ENCODE results near the gene ALPK3.
A peak's percentile ranks its signal among the peaks of the same experiment; 100 is the strongest.
"Not testable (repeated sequence)": the region's sequence is repeated elsewhere in the genome, so short reads cannot be mapped to it uniquely, and the experiment has no call there.

The ALPK3 gene

DNA sequence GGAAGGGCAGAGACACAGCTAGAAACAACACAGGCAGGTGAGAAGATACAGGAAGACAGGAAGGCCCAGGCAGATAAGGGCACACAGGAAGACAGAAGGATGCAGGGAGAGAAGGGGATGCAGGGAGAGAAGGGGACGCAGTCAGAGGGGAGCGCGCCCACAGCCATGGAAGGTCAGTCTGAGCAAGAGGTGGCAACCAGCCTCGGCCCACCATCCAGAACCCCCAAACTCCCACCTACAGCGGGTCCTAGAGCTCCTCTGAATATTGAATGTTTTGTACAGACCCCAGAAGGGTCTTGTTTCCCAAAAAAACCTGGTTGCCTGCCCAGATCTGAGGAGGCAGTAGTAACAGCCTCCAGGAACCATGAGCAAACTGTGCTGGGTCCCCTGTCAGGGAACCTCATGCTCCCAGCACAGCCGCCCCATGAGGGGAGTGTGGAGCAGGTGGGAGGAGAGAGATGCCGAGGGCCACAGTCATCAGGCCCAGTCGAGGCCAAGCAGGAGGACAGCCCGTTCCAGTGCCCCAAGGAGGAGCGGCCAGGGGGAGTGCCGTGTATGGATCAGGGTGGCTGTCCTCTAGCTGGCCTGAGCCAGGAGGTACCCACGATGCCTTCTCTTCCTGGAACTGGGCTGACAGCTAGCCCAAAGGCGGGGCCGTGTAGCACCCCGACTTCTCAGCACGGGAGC is 39.7 kb downstream of the ALPK3 start:
- DNase-seq = no peak

DNA sequence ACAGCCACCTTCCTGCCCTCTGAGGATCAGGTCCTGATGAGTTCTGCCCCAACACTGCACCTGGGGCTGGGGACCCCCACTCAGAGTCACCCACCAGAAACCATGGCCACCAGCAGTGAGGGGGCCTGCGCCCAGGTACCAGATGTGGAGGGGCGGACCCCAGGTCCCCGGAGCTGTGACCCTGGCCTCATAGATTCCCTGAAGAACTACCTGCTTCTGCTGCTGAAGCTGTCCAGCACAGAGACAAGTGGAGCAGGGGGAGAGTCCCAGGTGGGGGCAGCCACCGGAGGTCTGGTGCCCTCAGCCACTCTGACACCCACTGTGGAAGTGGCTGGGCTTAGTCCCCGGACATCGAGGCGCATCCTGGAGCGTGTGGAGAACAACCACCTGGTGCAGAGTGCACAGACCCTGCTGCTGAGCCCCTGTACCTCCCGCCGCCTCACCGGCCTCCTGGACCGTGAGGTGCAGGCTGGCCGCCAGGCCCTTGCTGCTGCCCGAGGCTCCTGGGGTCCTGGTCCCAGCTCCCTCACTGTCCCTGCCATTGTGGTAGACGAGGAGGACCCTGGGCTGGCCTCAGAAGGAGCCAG is 40.4 kb downstream of the ALPK3 start:
- no peak for DNase-seq

DNA sequence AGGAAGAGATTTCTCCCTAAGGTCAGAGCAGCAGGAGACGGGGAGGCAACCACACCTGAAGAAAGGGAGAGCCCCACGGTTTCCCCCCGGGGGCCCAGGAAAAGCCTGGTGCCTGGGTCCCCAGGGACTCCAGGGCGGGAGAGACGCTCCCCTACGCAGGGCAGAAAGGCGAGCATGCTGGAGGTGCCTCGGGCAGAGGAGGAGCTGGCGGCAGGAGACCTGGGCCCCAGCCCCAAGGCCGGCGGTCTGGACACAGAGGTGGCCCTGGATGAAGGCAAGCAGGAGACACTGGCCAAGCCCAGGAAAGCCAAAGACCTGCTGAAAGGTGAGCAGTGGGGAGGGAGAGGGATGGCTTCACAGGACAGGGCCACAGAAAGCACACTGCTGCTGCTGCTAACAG is 41.1 kb downstream of the ALPK3 start:
- DNase-seq = no peak

DNA sequence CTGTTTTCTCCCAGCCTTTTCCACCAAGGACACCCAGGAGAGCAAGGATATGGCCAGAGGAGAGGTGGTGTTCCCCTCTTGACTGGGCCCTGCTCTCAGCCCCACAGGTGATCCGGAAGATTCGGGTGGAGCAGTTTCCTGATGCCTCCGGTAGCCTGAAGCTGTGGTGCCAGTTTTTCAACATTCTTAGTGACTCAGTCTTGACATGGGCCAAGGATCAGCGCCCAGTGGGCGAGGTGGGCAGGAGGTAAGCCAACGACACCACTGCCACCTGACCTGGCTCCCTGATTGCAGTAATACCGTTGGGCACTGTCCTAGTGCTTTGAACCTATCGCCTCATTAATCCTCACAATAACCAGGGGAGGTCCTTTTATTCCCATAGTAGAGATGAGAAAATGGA is 42.0 kb downstream of the ALPK3 start:
- no peak for DNase-seq

DNA sequence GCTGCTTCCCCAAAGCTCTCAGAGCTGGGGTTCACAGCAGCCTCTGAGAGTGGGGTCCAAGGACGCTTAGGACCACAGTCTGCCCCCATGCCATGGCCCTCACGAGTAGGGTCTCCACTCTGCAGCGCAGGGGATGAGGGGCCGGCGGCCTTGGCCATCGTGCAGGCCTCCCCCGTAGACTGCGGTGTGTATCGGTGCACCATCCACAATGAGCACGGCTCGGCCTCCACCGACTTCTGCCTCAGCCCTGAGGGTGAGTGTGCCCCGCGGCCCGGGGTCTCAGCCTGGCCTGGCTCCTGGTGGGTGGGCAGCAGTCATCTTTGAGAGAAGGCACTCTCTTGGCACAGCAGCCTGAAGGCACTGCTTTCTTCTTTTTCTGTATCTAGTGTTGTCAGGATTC is 42.5 kb downstream of the ALPK3 start:
- DNase-seq = no peak

DNA sequence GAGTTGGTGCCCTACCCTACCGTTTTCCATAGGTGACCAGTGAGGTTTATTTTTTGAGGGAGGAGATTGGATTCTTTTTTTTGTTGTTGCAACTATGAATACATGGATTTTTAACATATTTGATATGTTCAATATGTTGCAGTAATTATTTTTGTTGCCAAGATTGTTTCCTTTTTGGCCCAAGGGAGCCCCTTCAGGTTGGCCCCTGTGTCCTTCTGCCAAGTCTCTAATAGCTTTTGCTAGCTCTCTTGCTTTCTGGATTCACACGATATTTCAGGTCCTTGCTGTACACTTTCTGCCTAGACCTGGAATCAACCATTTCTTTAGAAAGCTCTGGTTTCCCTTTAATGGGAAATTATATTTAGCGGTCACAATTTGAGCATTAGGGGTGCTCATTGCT is 44.6 kb downstream of the ALPK3 start:
- no peak for DNase-seq

DNA sequence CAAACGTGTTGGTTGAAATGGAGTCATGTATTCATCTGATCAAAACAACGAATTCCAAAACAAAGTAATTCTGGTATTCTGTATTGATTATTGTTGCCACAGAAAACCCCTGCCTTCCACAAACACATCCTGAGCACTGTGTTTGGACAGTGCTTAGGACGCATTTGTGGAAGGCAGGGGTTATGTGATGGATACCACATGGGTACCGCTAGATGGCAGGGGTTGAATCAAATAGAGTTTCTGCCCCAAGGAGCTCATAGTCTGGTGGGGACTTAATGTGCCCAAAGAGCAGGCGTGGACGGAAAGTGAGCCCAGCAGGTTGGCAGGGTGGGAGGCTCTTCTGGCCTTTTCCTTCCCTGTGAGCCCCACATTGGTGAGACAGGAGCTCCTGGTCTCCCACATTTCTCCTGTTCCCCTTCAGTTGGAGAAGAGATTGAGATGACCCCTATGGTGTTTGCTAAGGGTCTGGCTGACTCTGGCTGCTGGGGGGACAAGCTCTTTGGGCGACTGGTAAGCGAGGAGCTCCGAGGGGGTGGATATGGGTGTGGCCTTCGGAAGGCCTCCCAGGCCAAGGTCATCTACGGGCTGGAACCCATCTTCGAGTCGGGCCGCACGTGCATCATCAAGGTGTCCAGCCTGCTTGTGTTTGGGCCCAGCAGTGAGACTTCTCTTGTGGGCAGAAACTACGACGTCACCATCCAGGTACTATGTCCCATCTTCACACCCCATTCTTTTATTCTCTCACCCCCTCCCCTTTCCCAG is 45.2 kb downstream of the ALPK3 start:
- no peak for DNase-seq

DNA sequence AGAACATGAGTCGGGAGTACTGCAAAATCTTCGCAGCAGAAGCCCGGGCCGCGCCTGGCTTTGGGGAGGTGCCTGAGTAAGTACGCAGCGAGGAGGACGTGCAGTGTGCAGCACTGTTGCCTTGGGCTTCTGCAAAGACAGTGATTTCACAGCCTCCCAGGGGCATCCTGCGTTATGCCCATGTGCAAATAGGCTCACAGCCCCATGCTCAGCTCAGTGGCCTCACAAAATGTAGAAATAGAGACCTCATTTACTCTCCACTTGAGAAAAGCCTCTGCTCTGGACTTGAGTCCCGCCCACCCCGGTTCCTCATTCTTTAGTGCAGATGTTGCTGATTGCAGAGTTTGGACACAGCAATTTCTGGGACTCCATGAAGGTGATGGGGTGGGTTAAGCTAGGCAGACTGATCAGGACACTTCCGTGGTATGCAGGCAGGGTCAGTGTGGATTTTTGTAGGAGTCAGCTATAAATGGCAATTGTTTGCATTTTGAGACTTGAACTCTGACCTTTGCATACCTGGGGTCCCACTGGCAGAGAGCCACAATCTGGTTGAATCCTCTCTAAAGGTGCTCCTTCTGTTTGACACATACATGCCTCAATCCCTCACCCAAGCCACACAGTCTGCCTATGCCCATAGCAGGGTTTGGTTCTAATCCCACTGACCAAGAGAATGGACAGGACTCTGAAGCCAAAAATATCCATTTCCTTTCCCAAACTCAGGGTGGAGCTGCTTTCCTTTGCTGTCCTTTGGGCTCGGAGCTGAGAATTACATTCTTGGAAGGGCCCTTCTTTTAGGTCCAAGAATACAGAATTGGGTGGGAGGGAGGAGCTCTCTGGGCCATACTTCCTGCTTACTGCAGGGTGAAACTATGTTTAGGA is 46.6 kb downstream of the ALPK3 start:
- DNase-seq = no peak

DNA sequence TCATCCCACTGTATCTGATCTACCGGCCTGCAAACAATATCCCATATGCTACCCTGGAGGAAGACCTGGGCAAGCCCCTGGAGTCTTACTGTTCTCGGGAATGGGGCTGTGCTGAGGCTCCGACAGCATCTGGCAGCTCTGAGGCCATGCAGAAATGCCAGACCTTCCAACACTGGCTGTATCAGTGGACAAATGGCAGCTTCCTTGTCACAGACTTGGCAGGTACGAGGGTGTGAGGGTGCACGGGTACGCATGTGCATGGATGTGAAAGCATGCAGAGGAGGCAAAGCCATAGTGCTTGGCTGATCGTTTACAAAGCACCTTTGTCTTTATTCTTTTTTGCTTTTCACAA is 47.3 kb downstream of the ALPK3 start:
- no peak for DNase-seq

DNA sequence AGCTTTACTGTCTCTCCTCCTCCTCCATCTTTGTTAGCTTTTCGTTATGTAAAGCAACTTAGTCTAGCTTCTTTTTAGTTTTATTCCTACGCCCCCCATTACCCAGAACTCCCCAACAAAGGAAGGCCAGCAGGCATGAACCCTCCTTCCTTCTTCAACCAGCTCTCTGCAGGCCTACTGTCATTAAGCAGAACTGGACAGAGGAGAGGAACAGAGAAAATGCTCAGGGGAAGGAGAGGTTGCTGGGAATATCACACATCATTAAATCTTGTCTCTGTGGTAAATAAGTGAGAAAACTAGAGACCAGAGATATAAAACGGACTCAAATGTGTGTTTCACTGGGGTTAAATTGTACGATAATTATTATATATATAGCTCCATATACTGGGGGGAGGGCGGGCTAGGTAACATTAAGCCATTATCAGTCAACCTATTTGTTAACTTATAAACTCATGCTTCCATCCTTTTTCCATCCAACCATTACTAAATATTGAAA is 48.0 kb downstream of the ALPK3 start:
- no peak for DNase-seq

DNA sequence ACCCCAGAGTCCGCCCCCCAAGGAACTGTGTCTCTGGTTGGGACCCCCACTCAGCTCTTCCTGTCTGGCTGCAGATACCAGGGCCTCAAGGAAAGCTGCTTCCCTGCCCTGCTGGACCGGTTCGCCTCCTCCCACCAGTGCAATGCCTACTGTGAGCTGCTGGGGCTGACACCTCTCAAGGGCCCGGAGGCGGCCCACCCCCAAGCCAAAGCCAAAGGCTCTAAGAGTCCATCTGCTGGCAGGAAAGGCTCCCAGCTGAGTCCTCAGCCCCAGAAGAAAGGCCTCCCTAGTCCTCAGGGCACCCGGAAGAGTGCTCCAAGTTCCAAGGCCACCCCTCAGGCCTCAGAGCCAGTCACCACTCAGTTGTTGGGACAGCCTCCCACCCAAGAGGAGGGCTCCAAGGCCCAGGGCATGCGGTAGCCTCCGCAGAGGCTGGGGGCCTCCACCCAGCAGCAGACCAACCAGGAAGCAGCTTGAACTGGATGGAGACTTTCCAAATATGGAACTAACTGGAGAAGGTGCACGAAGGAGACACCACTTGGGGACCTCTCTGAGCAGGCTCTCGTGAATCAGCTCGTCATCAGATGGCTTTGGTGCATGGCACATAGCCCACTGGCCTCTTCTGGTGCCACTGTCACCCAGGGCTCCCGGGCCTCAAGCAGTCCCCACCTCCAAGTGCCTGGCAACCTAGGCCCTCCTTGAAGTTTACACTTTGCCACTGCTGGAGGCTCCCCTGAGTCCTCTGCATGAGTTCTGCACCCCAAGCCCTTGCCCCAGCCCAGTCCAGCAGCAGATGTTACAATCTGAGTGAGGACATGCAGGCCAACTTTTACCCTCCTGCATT is 51.1 kb downstream of the ALPK3 start:
- peak; percentile 48 for DNase-seq

DNA sequence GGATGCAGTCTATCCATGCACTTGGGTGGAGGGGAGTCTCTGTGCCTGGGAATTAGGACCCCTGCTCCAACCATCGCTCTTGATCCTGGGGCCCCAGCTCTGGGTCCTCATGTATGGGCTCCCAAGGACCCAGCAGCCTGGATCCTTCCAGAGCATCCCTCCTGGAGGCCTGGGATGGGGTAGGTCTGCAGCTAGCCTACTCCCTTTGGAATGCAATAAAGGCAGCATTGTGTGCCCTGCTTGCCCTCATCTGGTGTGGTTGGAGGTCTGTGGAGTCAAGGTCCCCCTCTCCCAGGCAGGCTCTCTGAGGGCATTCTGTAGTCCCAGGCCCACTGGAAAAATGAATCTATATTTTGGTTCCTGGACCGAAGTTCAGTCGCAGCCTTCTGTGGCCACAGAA is 52.4 kb downstream of the ALPK3 start:
- no peak for DNase-seq

DNA sequence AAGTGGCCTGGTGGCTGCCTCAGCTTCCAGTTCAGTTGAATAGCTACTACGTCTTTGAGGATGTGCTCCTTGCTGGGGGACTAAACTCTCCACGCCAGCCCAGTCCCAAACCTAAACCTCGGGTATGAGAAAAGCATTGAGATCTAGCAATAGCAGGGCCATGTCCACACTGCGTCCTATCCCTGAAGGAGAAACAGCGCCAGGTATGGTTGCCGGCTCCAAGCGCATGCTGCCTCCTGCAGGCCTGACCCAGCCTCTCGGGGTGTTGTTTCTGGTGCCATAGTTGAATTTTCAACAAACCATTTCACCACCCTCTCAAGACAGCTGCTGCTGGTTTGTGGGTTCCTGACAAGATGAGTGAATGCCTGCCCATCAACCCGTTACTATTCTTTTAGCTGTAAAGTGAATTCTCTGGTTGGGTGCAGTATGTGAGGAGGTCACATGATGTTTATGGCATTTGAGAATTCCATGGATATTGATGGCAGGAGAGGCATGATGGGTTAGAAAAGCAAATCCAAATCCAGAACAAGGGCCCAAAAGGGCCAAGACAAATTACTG is 54.4 kb downstream of the ALPK3 start:
- DNase-seq = no peak

DNA sequence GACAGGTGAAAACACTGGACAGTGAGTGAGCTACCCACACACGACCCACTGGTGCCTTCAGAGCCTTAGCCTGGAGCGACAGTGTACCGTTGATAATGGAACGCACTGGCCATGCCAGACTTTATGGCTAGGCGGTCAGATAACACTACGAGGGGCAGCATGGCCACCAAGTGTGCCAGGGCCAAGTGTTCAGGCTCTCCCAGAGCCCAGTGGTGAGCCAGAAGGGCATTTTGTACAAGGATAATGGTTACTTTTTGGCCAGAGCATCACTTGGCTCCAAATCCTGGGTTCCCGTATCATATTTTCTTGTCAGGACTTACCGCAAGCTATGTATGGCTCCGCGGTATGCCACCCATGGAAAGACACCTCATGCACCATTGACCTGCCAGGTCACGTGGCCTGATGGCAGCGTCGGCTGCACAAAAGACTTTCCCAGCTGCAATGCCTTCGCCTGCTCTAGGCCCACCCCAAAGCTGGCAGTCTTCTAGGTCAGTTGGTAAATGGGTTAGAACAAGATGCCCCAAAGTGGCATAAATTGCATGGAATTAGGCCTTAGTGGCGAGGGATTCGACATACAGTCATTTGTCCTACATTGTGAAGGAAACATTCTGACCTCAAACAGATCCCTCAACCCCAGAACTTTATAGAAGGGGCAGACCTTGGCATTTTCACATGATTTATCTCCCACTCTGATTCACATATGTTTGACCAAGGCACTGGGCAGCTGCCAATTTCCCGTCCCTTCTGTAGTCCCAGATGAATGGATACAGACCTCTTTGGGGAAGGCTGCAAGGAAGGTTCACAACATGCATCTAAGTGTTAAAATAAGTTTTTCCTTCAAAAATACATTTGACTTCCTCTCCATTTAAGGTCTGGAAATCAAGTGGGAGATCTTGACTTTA is 55.1 kb downstream of the ALPK3 start:
- no peak for DNase-seq

DNA sequence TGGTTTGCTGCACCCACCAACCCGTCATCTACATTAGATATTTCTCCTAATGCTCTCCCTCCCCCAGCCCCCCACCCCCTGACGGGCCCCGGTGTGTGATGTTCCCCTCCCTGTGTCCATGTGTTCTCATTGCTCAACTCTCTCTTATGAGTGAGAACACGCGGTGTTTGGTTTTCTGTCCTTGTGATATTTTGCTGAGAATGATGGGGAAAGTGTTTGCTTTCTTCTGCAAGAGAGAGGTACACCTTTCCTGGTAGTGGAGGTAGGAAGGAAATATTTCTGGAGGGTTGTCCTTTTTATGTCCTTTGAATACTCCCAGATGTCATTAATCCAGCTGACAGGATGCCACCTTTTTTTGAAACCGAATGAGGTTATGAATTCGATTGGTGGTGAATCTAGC is 56.8 kb downstream of the ALPK3 start:
- no peak for DNase-seq

DNA sequence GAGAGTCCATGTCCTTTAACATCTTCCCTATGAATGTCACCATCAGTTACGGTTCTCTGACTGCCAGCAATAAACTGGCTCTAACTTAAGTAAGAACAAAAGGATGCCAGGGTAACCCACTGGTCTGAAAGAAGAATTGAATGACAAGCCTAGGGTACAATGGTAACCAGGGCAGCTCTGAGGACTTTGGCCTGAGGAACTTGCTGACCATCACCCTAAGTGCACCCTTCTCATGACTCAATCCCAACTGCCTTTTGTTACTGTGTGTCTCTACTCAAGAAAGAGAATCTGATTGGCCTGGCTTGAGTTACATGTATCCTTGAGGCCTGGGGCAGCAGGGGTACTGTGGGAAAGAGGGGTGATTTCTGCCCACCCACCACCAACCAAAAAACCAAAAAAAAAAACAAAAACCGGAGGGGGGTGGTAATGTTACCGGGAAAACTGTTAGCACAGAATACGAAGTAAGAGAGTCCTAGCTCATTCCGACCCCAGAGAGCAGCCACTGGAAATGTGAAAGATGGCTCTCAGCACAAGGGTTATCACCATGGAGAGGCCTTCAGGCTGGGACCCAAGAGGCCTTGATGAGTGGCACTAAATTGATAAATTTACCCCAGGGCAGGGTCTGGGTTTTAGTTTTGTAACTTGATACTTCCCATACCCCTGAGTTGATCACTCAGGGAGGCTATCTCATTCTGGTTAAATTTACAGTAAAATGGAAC is 58.0 kb downstream of the ALPK3 start:
- DNase-seq = peak; percentile 43

DNA sequence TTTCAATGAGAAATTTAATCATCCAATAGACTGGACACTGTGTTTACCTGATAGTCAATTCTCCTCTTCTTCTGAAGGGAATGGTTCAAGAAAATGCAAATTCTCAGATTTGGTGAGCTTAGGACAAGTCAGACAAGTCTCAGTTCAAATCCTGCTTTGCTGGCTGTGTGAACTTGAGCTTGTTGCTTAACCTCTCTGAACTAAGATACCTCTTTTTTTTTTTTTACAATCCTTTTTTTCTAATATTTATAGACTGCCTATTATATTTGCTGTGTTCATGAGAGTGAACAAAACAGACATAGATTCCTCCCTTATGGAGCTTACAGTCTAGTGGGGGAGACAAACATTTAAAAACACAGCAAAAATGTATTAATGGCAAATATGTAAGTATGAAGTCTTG is 59.1 kb downstream of the ALPK3 start:
- DNase-seq = no peak

DNA sequence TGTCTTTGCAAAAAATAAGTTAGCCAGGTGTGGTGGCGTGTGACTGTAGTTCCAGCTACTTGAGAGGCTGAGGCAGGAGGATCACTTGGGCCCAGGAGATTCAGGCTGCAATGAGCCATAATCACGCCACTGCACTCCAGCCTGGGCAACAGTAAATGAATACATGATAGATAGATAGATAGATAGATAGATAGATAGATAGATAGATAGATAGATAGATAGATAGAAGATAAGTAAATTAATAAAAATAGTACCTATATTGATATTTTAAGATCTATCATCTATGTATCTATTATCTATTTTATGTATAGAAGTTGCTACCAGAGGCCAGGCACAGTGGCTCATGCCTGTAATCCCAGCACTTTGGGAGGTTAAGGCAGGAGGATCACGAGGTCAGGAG is 60.5 kb downstream of the ALPK3 start:
- DNase-seq = not testable (repeated sequence)

DNA sequence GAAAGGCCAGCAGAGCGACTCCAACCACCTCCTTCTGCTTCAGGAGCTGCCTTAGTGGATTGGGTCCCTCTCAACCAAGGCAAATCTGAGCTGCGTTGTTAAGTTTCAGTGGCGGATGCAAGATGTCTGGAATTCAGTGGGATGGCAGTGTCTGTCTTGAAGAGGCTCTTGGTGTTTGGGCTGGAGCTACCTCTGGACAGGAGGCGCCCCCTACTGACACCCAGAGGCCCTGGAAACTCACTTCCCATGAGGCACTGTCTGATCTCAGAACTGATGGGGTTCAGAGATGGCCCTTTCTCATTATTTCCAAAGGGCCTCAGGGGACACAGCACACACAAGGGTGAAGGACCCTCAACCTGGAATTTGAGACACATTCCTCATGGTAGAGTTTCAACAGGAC is 61.3 kb downstream of the ALPK3 start:
- DNase-seq = peak; percentile 80

DNA sequence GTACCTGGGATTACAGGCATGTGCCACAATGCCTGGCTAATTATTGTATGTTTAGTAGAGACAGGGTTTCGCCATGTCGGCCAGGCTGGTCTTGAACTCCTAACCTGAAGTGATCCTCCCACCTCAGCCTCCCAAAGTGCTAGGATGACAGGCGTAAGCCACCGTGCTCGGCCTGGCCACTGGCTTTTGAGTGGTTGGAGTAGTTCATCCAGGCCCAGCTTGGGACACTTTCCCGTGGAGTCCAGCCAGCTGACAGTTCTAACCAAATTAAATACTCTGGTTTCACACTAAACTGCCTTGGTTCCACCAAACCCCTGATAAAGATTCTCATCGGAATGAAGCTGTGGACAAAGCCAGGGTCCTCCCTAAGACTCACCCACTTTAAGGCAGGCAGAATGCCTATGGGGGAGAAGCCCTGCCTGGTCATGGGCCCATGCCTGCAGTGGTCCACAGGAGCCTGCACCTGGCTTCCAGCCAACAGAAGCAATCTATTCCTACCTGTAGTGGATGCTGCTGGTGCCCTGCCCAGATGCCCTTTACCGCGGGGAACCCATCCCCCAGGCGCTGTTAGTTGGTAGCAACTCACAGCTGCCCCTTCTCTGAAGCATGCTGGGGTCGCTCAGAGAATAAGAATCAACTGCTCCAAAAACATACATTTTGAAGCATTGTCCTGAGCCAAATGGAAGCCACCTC is 62.1 kb downstream of the ALPK3 start:
- DNase-seq = no peak
